Neural cell (in vitro differentiated cells): Measurements from ENCODE around the gene CAGE1. TPM values are rescaled to one million over a fixed set of nuclear protein-coding genes. Genes with fewer than 3 reads are reported as not detected.

Experiments used
- H2AFZ ChIP-seq: fragments of 200-600, 300-800 bp; sonication (generic), shearing (Covaris generic); 2 replicates; pipeline ENCODE4 v1.6.0; 2014; ENCODE audit warnings: low read depth, mild to moderate bottlenecking, antibody characterized with exemption, low read length, moderate library complexity
- H3F3A ChIP-seq: fragments of 200-600 bp; shearing (Covaris generic); 2 replicates; pipeline ENCODE4 v1.6.1; 2016; ENCODE audit warnings: mild to moderate bottlenecking, moderate library complexity, mixed read lengths, antibody characterized with exemption, low read length; ENCODE audit not compliant: insufficient read depth, poor library complexity, severe bottlenecking
- H3K27ac ChIP-seq: fragments of 200-600, 300-800 bp; sonication (generic), shearing (Covaris generic); 2 replicates; pipeline ENCODE4 v1.5.1; 2014; ENCODE audit warnings: mild to moderate bottlenecking, low read length, moderate library complexity
- H3K27me3 ChIP-seq: fragments of 300-800, 200-600 bp; sonication (generic), shearing (Covaris generic); 2 replicates; pipeline ENCODE4 v1.6.0; 2014; ENCODE audit warnings: mild to moderate bottlenecking, low read depth, low read length, moderate library complexity; ENCODE audit not compliant: insufficient read depth
- H3K36me3 ChIP-seq: fragments of 300-800, 200-600 bp; sonication (generic), shearing (Covaris generic); 2 replicates; pipeline ENCODE4 v1.5.1; 2014; ENCODE audit warnings: mild to moderate bottlenecking, antibody characterized with exemption, low read length, moderate library complexity; ENCODE audit not compliant: insufficient read depth
- H3K4me2 ChIP-seq: fragments of 300-800, 200-600 bp; sonication (generic), shearing (Covaris generic); 2 replicates; pipeline ENCODE4 v1.6.0; 2014; ENCODE audit warnings: mild to moderate bottlenecking, low read length
- H3K4me3 ChIP-seq: fragments of 300-800, 200-600 bp; sonication (generic), shearing (Covaris generic); 2 replicates; pipeline ENCODE4 v1.5.1; 2014; ENCODE audit warnings: mild to moderate bottlenecking, low read length, moderate library complexity
- H3K79me2 ChIP-seq: fragments of 200-600 bp; shearing (Covaris generic); replicated peaks from 2 replicates; pipeline ENCODE4 v1.6.0; 2014; ENCODE audit warnings: mild to moderate bottlenecking, low read length, moderate library complexity; ENCODE audit not compliant: insufficient read depth
- H3K9ac ChIP-seq: fragments of 300-800, 200-600 bp; sonication (generic), shearing (Covaris generic); 2 replicates; pipeline ENCODE4 v1.6.1; 2016; ENCODE audit warnings: mild to moderate bottlenecking, low read length, mixed read lengths
- H3K9me2 ChIP-seq: fragments of 200-600 bp; shearing (Covaris generic); 2 replicates; pipeline ENCODE4 v1.6.1; 2016; ENCODE audit warnings: mild to moderate bottlenecking, low read length, mixed read lengths; ENCODE audit not compliant: insufficient read depth
- H3K9me3 ChIP-seq: fragments of 200-600, 300-800 bp; sonication (generic), shearing (Covaris generic); 2 replicates; pipeline ENCODE4 v1.6.1; 2016; ENCODE audit warnings: mild to moderate bottlenecking, mixed run types, low read length, moderate library complexity, mixed read lengths
- H4K20me1 ChIP-seq: fragments of 200-600 bp; shearing (Covaris generic); 2 replicates; pipeline ENCODE4 v1.6.1; 2016; ENCODE audit warnings: mild to moderate bottlenecking, mixed run types; ENCODE audit not compliant: insufficient read depth
- CTCF ChIP-seq: fragments of 450-650 bp; IDR thresholded peaks from 2 replicates; pipeline ENCODE4 v1.5.1; 2014; ENCODE audit warnings: antibody characterized with exemption, mild to moderate bottlenecking, moderate library complexity; ENCODE audit not compliant: poor library complexity, severe bottlenecking
- EP300 ChIP-seq: fragments of 450-650 bp; conservative IDR thresholded peaks from 2 replicates; pipeline ENCODE4 v1.6.1; 2014; ENCODE audit warnings: antibody characterized with exemption, mild to moderate bottlenecking, moderate library complexity; ENCODE audit not compliant: poor library complexity, severe bottlenecking
- EZH2 ChIP-seq: fragments of 200-600, 300-800 bp; shearing (Covaris generic), sonication (generic); IDR thresholded peaks from 2 replicates; pipeline ENCODE4 v1.6.1; 2014; ENCODE audit warnings: antibody characterized with exemption, low read length, borderline replicate concordance, mild to moderate bottlenecking; ENCODE audit not compliant: insufficient read depth, poor library complexity, severe bottlenecking
- MXI1 ChIP-seq: fragments of 450-650 bp; conservative IDR thresholded peaks from 2 replicates; pipeline ENCODE4 v1.6.1; 2014; ENCODE audit warnings: antibody characterized with exemption, mild to moderate bottlenecking; ENCODE audit not compliant: poor library complexity, severe bottlenecking
- POLR2AphosphoS5 ChIP-seq: IDR thresholded peaks from 2 replicates; pipeline ENCODE4 v1.6.1; 2012
- RAD21 ChIP-seq: fragments of 450-650 bp; conservative IDR thresholded peaks from 2 replicates; pipeline ENCODE4 v1.6.1; 2014; ENCODE audit warnings: antibody characterized with exemption, mild to moderate bottlenecking, moderate library complexity
- REST ChIP-seq: IDR thresholded peaks from 2 replicates; pipeline ENCODE4 v1.6.1; 2012; ENCODE audit warnings: borderline replicate concordance
- SMC3 ChIP-seq: fragments of 450-650 bp; conservative IDR thresholded peaks from 2 replicates; pipeline ENCODE4 v1.6.1; 2014; ENCODE audit warnings: antibody characterized with exemption, mild to moderate bottlenecking, moderate library complexity; ENCODE audit not compliant: poor library complexity
- TAF1 ChIP-seq: IDR thresholded peaks from 2 replicates; pipeline ENCODE4 v1.6.1; 2012; ENCODE audit warnings: low read depth
- polyA plus RNA-seq: library from polyadenylated mRNA; depleted of rRNA; stranded (reverse); fragments of >200 nt; gene quantifications from 2 replicates; pipeline ENCODE4 v1.2.3, GENCODE V29; 2014

Gene CAGE1
- polyA plus RNA-seq, 1 donor from 2014 or later = not detected

GRCh38 chr6:7438011-7438410 is 48.5 kb upstream of the CAGE1 start:
- no peak overlapping the region for H3K9ac ChIP-seq
- no peak overlapping the region for H3K4me2 ChIP-seq
- H2AFZ ChIP-seq = no peak overlapping the region
- no peaks in the 10 kb centered on the region for H3K9me2 ChIP-seq
- H3F3A ChIP-seq = no peaks in the 10 kb centered on the region
- H3K4me3 ChIP-seq = no peak overlapping the region
- no peaks in the 10 kb centered on the region for H3K27me3 ChIP-seq
- H4K20me1 ChIP-seq = no peaks in the 10 kb centered on the region
- no peaks in the 10 kb centered on the region for H3K9me3 ChIP-seq
- H3K36me3 ChIP-seq = no peaks in the 10 kb centered on the region
- no peak overlapping the region for H3K27ac ChIP-seq
- no peaks in the 10 kb centered on the region for H3K79me2 ChIP-seq
- no peak for TF ChIP-seq RAD21

GRCh38 chr6:7434672-7435071 is 45.1 kb upstream of the CAGE1 start:
- Histone ChIP-seq H4K20me1 (no peaks in the 10 kb centered on the region), H3K79me2 (no peaks in the 10 kb centered on the region), H3K27me3 (no peaks in the 10 kb centered on the region), H2AFZ (no peak overlapping the region), H3K9ac (no peak overlapping the region), H3K9me2 (no peaks in the 10 kb centered on the region), H3K9me3 (no peaks in the 10 kb centered on the region), H3K4me3 (no peak overlapping the region), H3K27ac (no peak overlapping the region), H3F3A (no peaks in the 10 kb centered on the region), H3K36me3 (no peaks in the 10 kb centered on the region), H3K4me2 (no peak overlapping the region)
- TF ChIP-seq EZH2 (no peak), RAD21 (no peak), SMC3 (no peak), TAF1 (no peak), REST (no peak), POLR2AphosphoS5 (no peak), MXI1 (no peak)

- H3K27me3 ChIP-seq = no peaks in the 10 kb centered on the region
- no peaks in the 10 kb centered on the region for H3F3A ChIP-seq
- no peak overlapping the region for H3K4me2 ChIP-seq
- TF ChIP-seq REST = no peak
- no peak for TF ChIP-seq EZH2
- no peak for TF ChIP-seq CTCF
- no peak for TF ChIP-seq POLR2AphosphoS5
- TF ChIP-seq SMC3 = no peak
- TF ChIP-seq EP300 = no peak
- no peak for TF ChIP-seq MXI1
- TF ChIP-seq RAD21 = no peak
- no peak for TF ChIP-seq TAF1
- H3K9me3 ChIP-seq = no peaks in the 10 kb centered on the region
- H3K4me3 ChIP-seq = no peak overlapping the region
- H3K9ac ChIP-seq = no peak overlapping the region
- H3K27ac ChIP-seq = no peak overlapping the region
- no peaks in the 10 kb centered on the region for H3K36me3 ChIP-seq
- H3K9me2 ChIP-seq = no peaks in the 10 kb centered on the region
- H3K79me2 ChIP-seq = no peaks in the 10 kb centered on the region
- H4K20me1 ChIP-seq = no peaks in the 10 kb centered on the region
- no peak overlapping the region for H2AFZ ChIP-seq
Observed at GRCh38 chr6:7433121-7433617, 43.6 kb upstream of the CAGE1 start.
